ENCODE measurements around the gene CR1L. TPM values are rescaled to one million over a fixed set of nuclear protein-coding genes. Genes with fewer than 3 reads are reported as not detected.

CR1L gene
- total and polyA plus RNA-seq, 9 of the 15 experiments (the other 6 are each of a cell fraction or from before 2014, with no cell fraction given) = 10.1 to 74.8 (median 34.3) TPM

- TF ChIP-seq NR0B1 (IDR thresholded peaks at IDR 0.05; ENCODE audit: partially characterized antibody) = no peak
- TF ChIP-seq SREBF2 (CRISPR knock-in tag; IDR thresholded peaks at IDR 0.05) = no peak
- TF ChIP-seq SP1 (CRISPR knock-in tag; IDR thresholded peaks at IDR 0.05) = peak; percentile 95
- TF ChIP-seq BACH1 (tag; IDR thresholded peaks at IDR 0.05) = no peak
- peak; percentile 68 for TF ChIP-seq PCBP1 (IDR thresholded peaks at IDR 0.05; ENCODE audit: low read depth, low read length, poor library complexity, severe bottlenecking)
- peak; percentile 25 for TF ChIP-seq ZFP36 (IDR thresholded peaks at IDR 0.05; ENCODE audit: low read depth, low read length, partially characterized antibody)
- TF ChIP-seq TCF3 (CRISPR knock-in tag; IDR thresholded peaks at IDR 0.05) = peak; percentile 20; the same call in 1 of the 2 replicates
- 0 out of 2 replicates have a peak, but pooled peaks have one; percentile 48 for TF ChIP-seq ZNF644 (tag; IDR thresholded peaks at IDR 0.05; ENCODE audit: low read depth)
- TF ChIP-seq GABPB2 (CRISPR knock-in tag; conservative IDR thresholded peaks at IDR 0.05) = no peak
- TF ChIP-seq ZNF512 (tag; IDR thresholded peaks at IDR 0.05) = no peak
- peak; percentile 96 for TF ChIP-seq POLR2AphosphoS5 (IDR thresholded peaks at IDR 0.05; ENCODE audit: control insufficient read depth, insufficient read depth, low read depth, low read length)
- TF ChIP-seq ZBTB11 (CRISPR knock-in tag; IDR thresholded peaks at IDR 0.05) = peak in 1 of 3 experiments; percentile 81; a peak in 1 of 6 replicates
- TF ChIP-seq SRSF1 (IDR thresholded peaks at IDR 0.05; ENCODE audit: low read depth, low read length) = 0 out of 2 replicates have a peak, but pooled peaks have one; percentile 24
- TF ChIP-seq KLF6 (CRISPR knock-in tag; IDR thresholded peaks at IDR 0.05; ENCODE audit: borderline replicate concordance) = no peak
- TF ChIP-seq ZNF212 (CRISPR knock-in tag; IDR thresholded peaks at IDR 0.05) = no peak
- TF ChIP-seq MYC (IDR thresholded peaks at IDR 0.05; ENCODE audit: low read depth, low read length) = peak; percentile 57; the same call in 1 of the 2 replicates
- no peak for TF ChIP-seq MYC (CRISPR knock-in tag; IDR thresholded peaks at IDR 0.05; ENCODE audit: borderline replicate concordance, low read depth)
- 0 out of 2 replicates have a peak, but pooled peaks have one; percentile 42 for TF ChIP-seq SOX6 (IDR thresholded peaks at IDR 0.05)
- no peak for TF ChIP-seq HEY1 (CRISPR knock-in tag; IDR thresholded peaks at IDR 0.05; ENCODE audit: borderline replicate concordance)
- TF ChIP-seq SRSF3 (IDR thresholded peaks at IDR 0.05; ENCODE audit: insufficient read depth, low read length) = no peak
- no peak for TF ChIP-seq HMG20A (CRISPR knock-in tag; conservative IDR thresholded peaks at IDR 0.05)
- TF ChIP-seq TBP (optimal IDR thresholded peaks at IDR 0.05; ENCODE audit: low read depth, low read length) = peak; percentile 94
Observed at GRCh38 chr1:207751790-207752455, 107.0 kb downstream of the CR1L start, which contains the start of gene CD46 (continued).

Measured in K562 (cell line).